HepG2 (cell line): Measurements from ENCODE around the gene H1-8. TPM values are rescaled to one million over a fixed set of nuclear protein-coding genes. Genes with fewer than 3 reads are reported as not detected.

Experiments used
- ATAC-seq: fragments of 200-7000 bp; cut with Tn5 transposase; 3 replicates; pipeline ENCODE4 v1.9.1; 2020; ENCODE audit warnings: mild to moderate bottlenecking, moderate library complexity
- BruUV-seq: library from RNA; stranded (reverse); fragments of 400-500 nt; replicated peaks from 2 replicates; lab custom pipeline; 2021; lab: Mats Ljungman, UMichigan
- CTCF ChIA-PET: fragments of 300-600 bp; formaldehyde crosslinking; extraction: SDS; loops from one replicate; lab custom pipeline; 2021; ENCODE audit warnings: low total read pairs, inconsistent platforms, low intra/inter-chr PET ratio; lab: Yijun Ruan, JAX
- POLR2A ChIA-PET: fragments of 350-600 bp; sonication (Branson Sonifier 250); formaldehyde crosslinking; loops from one replicate; lab custom pipeline; 2020; ENCODE audit warnings: antibody characterized with exemption, inconsistent platforms; lab: Yijun Ruan, JAX
- DNase-seq: peaks from one replicate; pipeline ENCODE4 v3.0.0-alpha.2; 2015; ENCODE audit warnings: low spot score
- FAIRE-seq: peaks from 3 replicates; lab custom pipeline; 2011; peaks lifted over from hg19 to GRCh38; lab: Jason Lieb, UNC
- H2AFZ ChIP-seq: one replicate; pipeline ENCODE4 v1.6.1; 2011; ENCODE audit warnings: low read length, inconsistent platforms
- H3K27ac ChIP-seq: fragments of 300-600 bp; 3 replicates; pipeline ENCODE4 v1.8.0; 2011; ENCODE audit warnings: mixed run types, mild to moderate bottlenecking, mixed read lengths, low read length, inconsistent platforms; ENCODE audit not compliant: insufficient read depth; ENCODE audit errors: extremely low read length
- H3K27me3 ChIP-seq, 2 experiments: fragments of 200-600 bp in 1 of 2; 2 replicates in 1 of 2; 3 replicates in 1 of 2; pipeline versions ENCODE4 v1.6.0 to v1.8.0; 2011; ENCODE audit warnings: low read length in 2 of 2, mild to moderate bottlenecking in 2 of 2, moderate library complexity in 2 of 2, inconsistent platforms in 1 of 2; ENCODE audit not compliant: insufficient read depth in 2 of 2, control insufficient read depth in 1 of 2
- H3K36me3 ChIP-seq, 2 experiments: fragments of 200-600 bp in 1 of 2; replicated peaks in 1 of 2; 2 replicates in 1 of 2; 3 replicates in 1 of 2; pipeline versions ENCODE4 v1.5.1 to v1.8.0; 2011; ENCODE audit warnings: low read length in 2 of 2, inconsistent platforms in 1 of 2; ENCODE audit not compliant: insufficient read depth in 2 of 2, control insufficient read depth in 1 of 2
- H3K4me1 ChIP-seq: 2 replicates; pipeline ENCODE4 v1.5.1; 2012; ENCODE audit warnings: low read length, inconsistent platforms; ENCODE audit not compliant: insufficient read depth
- H3K4me2 ChIP-seq: 2 replicates; pipeline ENCODE4 v1.6.0; 2011; ENCODE audit warnings: low read depth, low read length, inconsistent platforms
- H3K4me3 ChIP-seq, 3 experiments: fragments of 200-600 bp in 1 of 3; sonication (generic), shearing (Covaris generic) in 1 of 3; replicated peaks in 1 of 3; 2 replicates each; pipeline ENCODE4 v1.5.1; 2011 to 2016; ENCODE audit warnings: low read length in 3 of 3, inconsistent platforms in 2 of 3, low read depth in 2 of 3, mild to moderate bottlenecking in 2 of 3, control low read depth in 1 of 3, mixed read lengths in 1 of 3; ENCODE audit not compliant: insufficient read depth in 1 of 3
- H3K79me2 ChIP-seq: one replicate; pipeline ENCODE4 v1.6.1; 2011; ENCODE audit warnings: low read length, inconsistent platforms; ENCODE audit not compliant: insufficient read depth
- H3K9ac ChIP-seq: 2 replicates; pipeline ENCODE4 v1.6.0; 2011; ENCODE audit warnings: mild to moderate bottlenecking, low read depth, low read length, inconsistent platforms; ENCODE audit not compliant: insufficient read depth
- H3K9me3 ChIP-seq: 2 replicates; pipeline ENCODE4 v1.5.1; 2012; ENCODE audit warnings: mild to moderate bottlenecking, low read length
- H4K20me1 ChIP-seq: 2 replicates; pipeline ENCODE4 v1.6.0; 2011; ENCODE audit warnings: inconsistent platforms, mild to moderate bottlenecking, low read length, moderate library complexity; ENCODE audit not compliant: insufficient read depth
- AGO1 ChIP-seq: fragments of 200-400 bp; formaldehyde crosslinking; IDR thresholded peaks from 2 replicates; pipeline ENCODE4 v1.6.1; 2017; ENCODE audit warnings: mild to moderate bottlenecking, low read depth, low read length, moderate library complexity; ENCODE audit not compliant: poor library complexity, severe bottlenecking
- AGO2 ChIP-seq: fragments of 200-400 bp; formaldehyde crosslinking; optimal IDR thresholded peaks from 2 replicates; pipeline ENCODE3; 2017; ENCODE audit warnings: mild to moderate bottlenecking, low read depth, low read length, moderate library complexity
- MTA3 ChIP-seq: sonication (generic); formaldehyde crosslinking; IDR thresholded peaks from 2 replicates; pipeline ENCODE4 v1.4.0; 2020; ENCODE audit warnings: missing genetic modification reagents
- MZF1 ChIP-seq: sonication (generic); formaldehyde crosslinking; IDR thresholded peaks from 2 replicates; pipeline ENCODE4 v1.8.1; 2023; ENCODE audit warnings: mild to moderate bottlenecking, missing genetic modification reagents, borderline replicate concordance
- NCOA2 ChIP-seq: sonication (generic); formaldehyde crosslinking; IDR thresholded peaks from 2 replicates; pipeline ENCODE4 v1.8.0; 2022; ENCODE audit warnings: inconsistent platforms
- RBM22 ChIP-seq: fragments of 200-400 bp; formaldehyde crosslinking; optimal IDR thresholded peaks from 2 replicates; pipeline ENCODE3; 2017; ENCODE audit warnings: mild to moderate bottlenecking, low read length, moderate library complexity
- TOPORS ChIP-seq: sonication (generic); formaldehyde crosslinking; IDR thresholded peaks from 2 replicates; pipeline ENCODE4 v1.8.0; 2023; ENCODE audit warnings: mild to moderate bottlenecking, missing genetic modification reagents
- ZNF687 ChIP-seq: sonication (generic); formaldehyde crosslinking; IDR thresholded peaks from 2 replicates; pipeline ENCODE4 v1.5.1; 2020; ENCODE audit warnings: mild to moderate bottlenecking, missing genetic modification reagents, moderate library complexity
- ZNF75D ChIP-seq: sonication (generic); formaldehyde crosslinking; IDR thresholded peaks from 2 replicates; pipeline ENCODE4 v1.8.1; 2023; ENCODE audit warnings: missing genetic modification reagents, mild to moderate bottlenecking, borderline replicate concordance
- ZNF883 ChIP-seq: sonication (generic); formaldehyde crosslinking; IDR thresholded peaks from 2 replicates; pipeline ENCODE4 v1.5.1; 2020; ENCODE audit warnings: mild to moderate bottlenecking, missing genetic modification reagents; ENCODE audit errors: not compliant biosample characterization
- WGBS: methylation state at CpG from one replicate; pipeline ENCODE4 v1.1.6; 2017; ENCODE audit warnings: low lambda C conversion rate; 5-methylcytosine and 5-hydroxymethylcytosine counted together
- in situ Hi-C: cut with HindIII; loops from 2 replicates; pipeline ENCODE4 v1.10.0; 2017; ENCODE audit warnings: low pct_unique_long_range_greater_than_20kb; ENCODE audit not compliant: extremely low pct_ligation_motif_present
- intact Hi-C: fragments of 100-400 bp; cut with micrococcal nuclease; formaldehyde crosslinking; loops from one replicate; pipeline ENCODE4 v1.10.0; 2022; ENCODE audit not compliant: unreplicated experiment
- polyA plus RNA-seq, 8 experiments: library from polyadenylated mRNA; depleted of rRNA in 3 of 8; stranded (reverse) in 7 of 8; unstranded in 1 of 8; fragments of >200 nt; fragmentation: Illumina TruSeq in 4 of 8; extraction: Trizol in 4 of 8; gene quantifications; 2 replicates each; pipeline versions ENCODE4 v1.2.1 to v1.2.3, GENCODE V29; 2011 to 2016; ENCODE audit warnings: low read depth in 4 of 8, missing spikeins in 1 of 8, mixed read lengths in 1 of 8; ENCODE audit not compliant: insufficient read depth in 1 of 8
- total RNA-seq, 5 experiments: library from RNA; depleted of rRNA; stranded (reverse); fragments of >200 nt; fragmentation: Illumina TruSeq; extraction: Trizol; gene quantifications; 2 replicates each; pipeline ENCODE4 v1.2.3, GENCODE V29; 2016; ENCODE audit warnings: low read depth in 1 of 5

The H1-8 gene
- total and polyA plus RNA-seq, 2 of the 13 experiments (the other 11 are each of a cell fraction or from before 2014, with no cell fraction given) = 0.08 TPM; not detected in 1

- TF ChIP-seq AGO1 = no peak
- TF ChIP-seq ZNF687 (CRISPR knock-in tag) = 0 out of 2 replicates have a peak, but pooled peaks have one; percentile 18
Measured at GRCh38 chr3:129548104-129548965, 5.4 kb downstream of the H1-8 start (continued).

GRCh38 chr3:129549006-129549800 is 6.2 kb downstream of the H1-8 start:
- Histone ChIP-seq H3K9me3 (no peaks in the 10 kb centered on the region), H3K9ac (no peak overlapping the region), H2AFZ (no peak overlapping the region), H3K79me2 (no peaks in the 10 kb centered on the region), H3K36me3 (no peaks in the 10 kb centered on the region), H3K4me2 (no peak overlapping the region), H3K4me1 (peaks cover 52% of the 10 kb centered on the region), H4K20me1 (no peaks in the 10 kb centered on the region)
- no peak for FAIRE-seq
- intact Hi-C loops = no loop called here
- in situ Hi-C loops = no loop called here
- CTCF ChIA-PET = no interaction called here
- ATAC-seq = no peak
- TF ChIP-seq MTA3 = no peak
- TF ChIP-seq RBM22 = no peak
- no peak for TF ChIP-seq AGO2
- no peak for TF ChIP-seq MZF1 (CRISPR knock-in tag)
- no peak for TF ChIP-seq NCOA2 (CRISPR knock-in tag)
- no peak for TF ChIP-seq ZNF75D (CRISPR knock-in tag)
- no peak for TF ChIP-seq ZNF883
- no peak for TF ChIP-seq TOPORS (CRISPR knock-in tag)
- TF ChIP-seq, all 625 proteins: peak for 0
- Histone ChIP-seq H3K27ac (no peak overlapping the region), H3K4me3 (no peak overlapping the region), H3K27me3 (0 out of 5 replicates have a peak, but pooled peaks cover 0 to 4% of the 10 kb centered on the region in 2 experiments)
- WGBS = 82% methylated on average over 18 of the region's 18 CpGs
- POLR2A ChIA-PET = no interaction called here
- no TSS peak for BruUV-seq
- no peak for DNase-seq
